PC-9 (cell line): Measurements from ENCODE around the gene PAAF1. TPM values are rescaled to one million over a fixed set of nuclear protein-coding genes. Genes with fewer than 3 reads are reported as not detected.

ENCODE experiments used
- BruUV-seq: library from RNA; stranded (reverse); fragments of 400-500 nt; replicated peaks from 2 replicates; lab custom pipeline; 2021; lab: Mats Ljungman, UMichigan
- CTCF ChIA-PET: fragments of 300-600 bp; sonication (Branson Sonifier 250); formaldehyde crosslinking; loops from one replicate; lab custom pipeline; 2022; ENCODE audit warnings: antibody characterized with exemption; lab: Charles Lee
- POLR2A ChIA-PET: fragments of 300-600 bp; sonication (Branson Sonifier 250); formaldehyde crosslinking; loops from one replicate; lab custom pipeline; 2022; ENCODE audit warnings: antibody characterized with exemption; ENCODE audit not compliant: unreplicated experiment; lab: Charles Lee
- DNase-seq, 2 experiments: peaks; one replicate each; pipeline versions ENCODE4 v3.0.0 to v3.0.0-alpha.2; 2015 to 2022; ENCODE audit warnings: mixed read lengths in 1 of 2
- H2AFZ ChIP-seq: fragments of 200-600 bp; sonication (generic); 2 replicates; pipeline ENCODE4 v1.8.1; 2017; ENCODE audit warnings: antibody characterized with exemption
- H3F3A ChIP-seq: fragments of 200-600 bp; sonication (generic); 2 replicates; pipeline ENCODE4 v1.8.1; 2017; ENCODE audit warnings: antibody characterized with exemption, mild to moderate bottlenecking, low read depth; ENCODE audit not compliant: insufficient read depth
- H3K27ac ChIP-seq: fragments of 200-600 bp; sonication (generic); 2 replicates; pipeline ENCODE4 v1.6.1; 2016; ENCODE audit warnings: mixed run types
- H3K27me3 ChIP-seq: fragments of 200-600 bp; sonication (generic); 2 replicates; pipeline ENCODE4 v1.6.1; 2016; ENCODE audit warnings: low read depth, mixed run types; ENCODE audit not compliant: insufficient read depth
- H3K36me3 ChIP-seq: fragments of 200-600 bp; sonication (generic); 2 replicates; pipeline ENCODE4 v1.6.1; 2016; ENCODE audit warnings: low read depth, mixed run types
- H3K4me1 ChIP-seq: fragments of 200-600 bp; sonication (generic); replicated peaks from 2 replicates; pipeline ENCODE4 v1.6.1; 2016; ENCODE audit warnings: mixed run types; ENCODE audit not compliant: insufficient read depth
- H3K4me2 ChIP-seq: fragments of 200-600 bp; sonication (generic); 2 replicates; pipeline ENCODE4 v1.6.1; 2017; ENCODE audit warnings: mixed run types
- H3K4me3 ChIP-seq: fragments of 200-600 bp; sonication (generic); 2 replicates; pipeline ENCODE4 v1.6.1; 2016; ENCODE audit warnings: mixed run types
- H3K79me2 ChIP-seq: fragments of 200-600 bp; sonication (generic); 2 replicates; pipeline ENCODE4 v1.6.1; 2017; ENCODE audit warnings: low read depth, mixed run types
- H3K9me2 ChIP-seq: fragments of 200-600 bp; sonication (generic); 2 replicates; pipeline ENCODE4 v1.8.1; 2017; ENCODE audit warnings: mild to moderate bottlenecking; ENCODE audit not compliant: insufficient read depth
- H3K9me3 ChIP-seq: fragments of 200-600 bp; sonication (generic); 2 replicates; pipeline ENCODE4 v1.8.1; 2016; ENCODE audit warnings: low read depth; ENCODE audit not compliant: insufficient read depth
- H4K20me1 ChIP-seq: fragments of 200-600 bp; sonication (generic); 2 replicates; pipeline ENCODE4 v1.8.1; 2017; ENCODE audit not compliant: insufficient read depth
- EZH2 ChIP-seq: fragments of 200-600 bp; sonication (generic); IDR thresholded peaks from 2 replicates; pipeline ENCODE4 v1.8.0; 2017; ENCODE audit warnings: antibody characterized with exemption, low read depth
- intact Hi-C: fragments of 100-400 bp; cut with micrococcal nuclease; formaldehyde crosslinking; loops from one replicate; pipeline ENCODE4 v1.10.0; 2022; ENCODE audit not compliant: unreplicated experiment
- total RNA-seq: library from RNA; stranded (reverse); gene quantifications from 2 replicates; pipeline ENCODE4 v1.2.3, GENCODE V29; 2021
- TF ChIP-seq, protein P1 (sequence below): fragments of 200-600 bp; sonication (generic); conservative IDR thresholded peaks from 2 replicates; pipeline ENCODE4 v1.6.1; 2017; ENCODE audit warnings: mixed run types, antibody characterized with exemption, mild to moderate bottlenecking, moderate library complexity

Gene PAAF1
- total RNA-seq, 1 experiment from 2014 or later = 30.0 TPM

DNA sequence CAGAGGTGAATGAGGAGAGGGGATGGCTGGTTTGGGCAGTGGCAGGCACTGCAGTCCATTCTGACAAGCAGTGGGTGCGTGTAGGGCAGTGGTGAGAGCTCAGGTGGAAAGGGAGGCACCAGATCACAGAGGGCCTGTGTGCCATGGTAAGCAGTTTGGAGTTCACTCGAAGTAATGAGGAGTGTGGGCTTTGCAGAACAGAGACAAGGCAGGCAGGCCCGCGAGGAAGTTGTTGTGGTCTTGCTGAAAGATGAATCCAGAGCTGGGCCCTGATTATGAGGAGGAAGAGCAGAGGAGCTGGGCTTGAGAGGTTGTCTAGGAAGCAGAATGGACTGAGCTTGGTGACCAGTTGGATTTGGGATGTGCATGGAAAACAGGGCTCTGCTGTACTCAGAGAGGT is 72.4 kb downstream of the PAAF1 start:
- Histone ChIP-seq H2AFZ (no peak overlapping the region), H3K4me1 (no peaks in the 10 kb centered on the region), H3K4me2 (no peak overlapping the region), H3F3A (no peaks in the 10 kb centered on the region), H3K9me2 (no peaks in the 10 kb centered on the region), H3K27me3 (no peaks in the 10 kb centered on the region), H3K9me3 (no peaks in the 10 kb centered on the region), H3K27ac (no peak overlapping the region), H3K36me3 (no peaks in the 10 kb centered on the region), H3K79me2 (no peaks in the 10 kb centered on the region), H4K20me1 (no peaks in the 10 kb centered on the region), H3K4me3 (no peak overlapping the region)
- peak in 1 of 2 experiments; percentile 31 for DNase-seq
- ChIA-PET POLR2A (interaction anchor here (1.0 kb wide), 1 partner anchor 221 kb away, joined by 9 read pairs; the partner anchor contains the start of genes C2CD3 and PPME1), CTCF (no interaction called here)
- no TSS peak for BruUV-seq
- intact Hi-C loops = no loop called here
- TF ChIP-seq, protein P1, sequence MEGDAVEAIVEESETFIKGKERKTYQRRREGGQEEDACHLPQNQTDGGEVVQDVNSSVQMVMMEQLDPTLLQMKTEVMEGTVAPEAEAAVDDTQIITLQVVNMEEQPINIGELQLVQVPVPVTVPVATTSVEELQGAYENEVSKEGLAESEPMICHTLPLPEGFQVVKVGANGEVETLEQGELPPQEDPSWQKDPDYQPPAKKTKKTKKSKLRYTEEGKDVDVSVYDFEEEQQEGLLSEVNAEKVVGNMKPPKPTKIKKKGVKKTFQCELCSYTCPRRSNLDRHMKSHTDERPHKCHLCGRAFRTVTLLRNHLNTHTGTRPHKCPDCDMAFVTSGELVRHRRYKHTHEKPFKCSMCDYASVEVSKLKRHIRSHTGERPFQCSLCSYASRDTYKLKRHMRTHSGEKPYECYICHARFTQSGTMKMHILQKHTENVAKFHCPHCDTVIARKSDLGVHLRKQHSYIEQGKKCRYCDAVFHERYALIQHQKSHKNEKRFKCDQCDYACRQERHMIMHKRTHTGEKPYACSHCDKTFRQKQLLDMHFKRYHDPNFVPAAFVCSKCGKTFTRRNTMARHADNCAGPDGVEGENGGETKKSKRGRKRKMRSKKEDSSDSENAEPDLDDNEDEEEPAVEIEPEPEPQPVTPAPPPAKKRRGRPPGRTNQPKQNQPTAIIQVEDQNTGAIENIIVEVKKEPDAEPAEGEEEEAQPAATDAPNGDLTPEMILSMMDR = no peak
- TF ChIP-seq EZH2 = no peak

DNA sequence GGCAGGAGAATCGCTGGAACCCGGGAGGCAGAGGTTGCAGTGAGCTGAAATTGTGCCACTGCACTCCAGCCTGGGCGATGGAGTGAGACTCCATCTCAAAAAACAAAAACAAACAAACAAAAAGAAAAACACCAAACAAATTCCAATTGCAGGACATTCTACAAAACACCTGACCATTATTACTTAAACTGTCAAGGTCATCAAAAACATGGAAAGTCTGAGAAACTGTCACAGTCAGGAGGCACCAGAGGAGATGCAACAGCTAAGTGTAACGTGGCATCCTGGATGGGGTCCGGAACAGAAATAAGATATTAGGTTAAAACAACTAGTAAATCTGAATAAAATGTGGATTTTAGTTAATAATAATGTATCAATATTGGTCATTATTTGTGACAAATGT is 73.1 kb downstream of the PAAF1 start:
- H3K4me3 ChIP-seq = no peak overlapping the region
- no peaks in the 10 kb centered on the region for H3K79me2 ChIP-seq
- ChIA-PET CTCF (no interaction called here), POLR2A (interaction anchor here (1.0 kb wide), 1 partner anchor 221 kb away, joined by 9 read pairs; the partner anchor contains the start of genes C2CD3 and PPME1)
- TF ChIP-seq, protein P1 = no peak
- no peak for TF ChIP-seq EZH2
- BruUV-seq = no TSS peak
- no peak overlapping the region for H2AFZ ChIP-seq
- H3K4me1 ChIP-seq = no peaks in the 10 kb centered on the region
- no peaks in the 10 kb centered on the region for H4K20me1 ChIP-seq
- H3K36me3 ChIP-seq = no peaks in the 10 kb centered on the region
- no peaks in the 10 kb centered on the region for H3F3A ChIP-seq
- H3K27ac ChIP-seq = no peak overlapping the region
- no peaks in the 10 kb centered on the region for H3K27me3 ChIP-seq
- intact Hi-C loops = no loop called here
- no peak for DNase-seq
- H3K9me3 ChIP-seq = no peaks in the 10 kb centered on the region
- no peak overlapping the region for H3K4me2 ChIP-seq
- H3K9me2 ChIP-seq = no peaks in the 10 kb centered on the region

DNA sequence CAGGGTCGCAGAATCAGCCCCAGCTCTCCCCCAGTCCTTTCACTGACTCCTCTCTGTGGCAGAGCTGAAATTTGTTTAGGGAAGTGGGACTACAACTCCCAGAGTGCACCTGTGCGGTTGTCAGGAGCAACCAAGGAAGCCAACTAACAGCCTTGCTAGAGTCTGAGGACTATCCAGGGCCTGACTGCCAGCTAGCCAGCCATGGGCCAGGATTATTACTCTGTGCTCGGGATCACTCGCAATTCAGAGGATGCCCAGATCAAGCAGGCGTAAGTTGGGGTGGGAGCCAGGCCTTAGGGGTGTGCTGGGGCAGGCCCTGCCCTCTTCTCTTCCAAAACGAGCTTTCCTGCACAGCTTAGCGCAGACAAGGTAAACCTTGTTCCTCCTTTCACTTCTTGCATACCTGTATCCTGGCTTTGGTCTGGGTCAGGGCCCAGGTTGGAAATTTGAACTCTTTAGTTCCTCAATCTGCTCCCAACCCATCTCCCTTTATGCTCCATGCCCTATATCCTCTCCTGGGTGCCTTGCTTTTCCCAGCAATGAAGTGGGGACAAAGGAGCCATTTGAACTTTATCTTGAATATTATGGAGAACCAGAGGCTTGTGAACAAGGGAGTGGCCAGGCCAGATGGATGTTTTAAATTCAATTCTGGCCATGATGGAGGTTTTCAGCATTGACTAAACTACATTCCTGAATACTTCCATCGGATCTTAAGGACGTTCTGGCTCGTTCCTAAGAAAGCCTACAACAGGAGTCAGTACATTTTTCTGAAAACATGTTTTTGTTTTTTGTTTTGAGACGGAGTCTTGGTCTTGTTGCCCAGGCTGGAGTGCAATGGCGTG is 74.3 kb downstream of the PAAF1 start, which contains the start of gene DNAJB13:
TSS of gene DNAJB13 (plus strand) at position 158 of the 842 bp plus-strand sequence. CDS start at position 202, 44 bp downstream.
- BruUV-seq = no TSS peak
- H4K20me1 ChIP-seq = no peaks in the 10 kb centered on the region
- H3K4me2 ChIP-seq = no peak within 1 kb of the TSS
- DNase-seq = peak; percentile 45 to 47
- TF ChIP-seq, protein P1 = no peak
- TF ChIP-seq EZH2 = no peak
- H3K9me2 ChIP-seq = no peaks in the 10 kb centered on the region
- H3K79me2 ChIP-seq = no peaks in the 10 kb centered on the region
- ChIA-PET CTCF (no interaction called here), POLR2A (no interaction called here)
- H2AFZ ChIP-seq = no peak within 1 kb of the TSS
- no peaks in the 10 kb centered on the region for H3K9me3 ChIP-seq
- peaks cover 5% of the 10 kb centered on the region; the same call in 1 of the 2 replicates for H3F3A ChIP-seq
- H3K27ac ChIP-seq = no peak within 1 kb of the TSS
- intact Hi-C loops = no loop called here
- H3K4me1 ChIP-seq = peaks cover 7% of the 10 kb centered on the region
- H3K36me3 ChIP-seq = no peaks in the 10 kb centered on the region
- no peak within 1 kb of the TSS for H3K4me3 ChIP-seq
- H3K27me3 ChIP-seq = no peaks in the 10 kb centered on the region
